ENCODE data around the gene GMPPB.

DNA sequence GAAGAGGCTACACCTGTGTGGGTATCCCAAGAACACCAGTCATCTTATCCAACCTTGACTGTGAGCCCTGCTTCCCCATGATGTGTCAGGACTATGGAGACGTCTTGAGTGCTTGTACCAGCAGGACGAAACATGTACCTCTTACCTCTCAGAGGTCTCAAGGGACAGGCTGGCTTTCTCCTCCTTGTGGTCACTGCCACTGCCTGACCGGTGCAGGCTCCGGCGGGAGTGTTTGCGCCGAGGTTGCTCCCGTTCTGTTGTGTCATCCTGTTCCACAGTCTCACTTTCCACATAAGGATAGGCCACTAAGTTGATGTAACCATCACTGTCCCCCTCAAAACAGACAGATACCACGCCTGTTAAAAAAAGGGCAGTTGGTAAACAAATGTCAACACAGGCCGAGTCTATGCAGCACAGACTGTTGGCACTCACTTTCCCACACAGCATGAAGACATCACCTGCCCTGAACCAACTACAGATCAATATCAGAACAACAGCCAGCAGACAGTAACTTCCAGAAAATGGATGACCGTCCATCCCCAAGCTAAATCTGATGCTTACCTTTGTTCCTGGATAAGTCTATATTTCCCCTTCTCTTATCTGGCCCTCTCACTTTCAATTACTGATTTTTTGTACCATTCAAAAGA is 14.4 kb upstream of the GMPPB start:
- TF ChIP-seq TAF1 (IDR thresholded peaks at IDR 0.05; ENCODE audit: low read depth) = no peak
- no peak for TF ChIP-seq EGR1 (IDR thresholded peaks at IDR 0.05)
- TF ChIP-seq, protein P1, sequence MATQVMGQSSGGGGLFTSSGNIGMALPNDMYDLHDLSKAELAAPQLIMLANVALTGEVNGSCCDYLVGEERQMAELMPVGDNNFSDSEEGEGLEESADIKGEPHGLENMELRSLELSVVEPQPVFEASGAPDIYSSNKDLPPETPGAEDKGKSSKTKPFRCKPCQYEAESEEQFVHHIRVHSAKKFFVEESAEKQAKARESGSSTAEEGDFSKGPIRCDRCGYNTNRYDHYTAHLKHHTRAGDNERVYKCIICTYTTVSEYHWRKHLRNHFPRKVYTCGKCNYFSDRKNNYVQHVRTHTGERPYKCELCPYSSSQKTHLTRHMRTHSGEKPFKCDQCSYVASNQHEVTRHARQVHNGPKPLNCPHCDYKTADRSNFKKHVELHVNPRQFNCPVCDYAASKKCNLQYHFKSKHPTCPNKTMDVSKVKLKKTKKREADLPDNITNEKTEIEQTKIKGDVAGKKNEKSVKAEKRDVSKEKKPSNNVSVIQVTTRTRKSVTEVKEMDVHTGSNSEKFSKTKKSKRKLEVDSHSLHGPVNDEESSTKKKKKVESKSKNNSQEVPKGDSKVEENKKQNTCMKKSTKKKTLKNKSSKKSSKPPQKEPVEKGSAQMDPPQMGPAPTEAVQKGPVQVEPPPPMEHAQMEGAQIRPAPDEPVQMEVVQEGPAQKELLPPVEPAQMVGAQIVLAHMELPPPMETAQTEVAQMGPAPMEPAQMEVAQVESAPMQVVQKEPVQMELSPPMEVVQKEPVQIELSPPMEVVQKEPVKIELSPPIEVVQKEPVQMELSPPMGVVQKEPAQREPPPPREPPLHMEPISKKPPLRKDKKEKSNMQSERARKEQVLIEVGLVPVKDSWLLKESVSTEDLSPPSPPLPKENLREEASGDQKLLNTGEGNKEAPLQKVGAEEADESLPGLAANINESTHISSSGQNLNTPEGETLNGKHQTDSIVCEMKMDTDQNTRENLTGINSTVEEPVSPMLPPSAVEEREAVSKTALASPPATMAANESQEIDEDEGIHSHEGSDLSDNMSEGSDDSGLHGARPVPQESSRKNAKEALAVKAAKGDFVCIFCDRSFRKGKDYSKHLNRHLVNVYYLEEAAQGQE (IDR thresholded peaks at IDR 0.05; ENCODE audit: low read depth) = no peak

Measured in Ishikawa (cell line).